Coronary artery (tissue), 2 donors: Measurements from ENCODE around the gene TLE4.

ENCODE experiments used
- DNase-seq: peaks from one replicate; pipeline ENCODE4 v3.0.0-alpha.2; 2017; ENCODE audit warnings: low spot score
- H3K27ac ChIP-seq, 2 donors: fragments of 200-600 bp; sonication (generic); one replicate each; pipeline ENCODE4 v1.5.1; 2016 to 2019
- H3K4me3 ChIP-seq: fragments of 200-600 bp; sonication (generic); 2 replicates; pipeline ENCODE4 v1.5.1; 2016; ENCODE audit warnings: mild to moderate bottlenecking, moderate library complexity
- CTCF ChIP-seq: fragments of 200-600 bp; sonication (generic); IDR thresholded peaks from one replicate; pipeline ENCODE4 v1.5.1; 2019; ENCODE audit warnings: antibody characterized with exemption

TLE4 gene

GRCh38 chr9:79668956-79669355 lies 97.2 kb downstream of the TLE4 start:
- no peak for DNase-seq
- no peak for TF ChIP-seq CTCF
- Histone ChIP-seq H3K27ac (no peak overlapping the region), H3K4me3 (no peak overlapping the region)

GRCh38 chr9:79670269-79670961 lies 98.7 kb downstream of the TLE4 start:
- Histone ChIP-seq H3K27ac (no peak overlapping the region), H3K4me3 (no peak overlapping the region)
- DNase-seq: no peak
- no peak for TF ChIP-seq CTCF

GRCh38 chr9:79671558-79671957 lies 99.8 kb downstream of the TLE4 start:
- Histone ChIP-seq H3K4me3 (no peak overlapping the region), H3K27ac (no peak overlapping the region)
- no peak for DNase-seq
- no peak for TF ChIP-seq CTCF

GRCh38 chr9:79672236-79672635 lies 100.5 kb downstream of the TLE4 start:
- Histone ChIP-seq H3K27ac (no peak overlapping the region), H3K4me3 (no peak overlapping the region)
- TF ChIP-seq CTCF: no peak
- no peak for DNase-seq

- DNase-seq: no peak
Observed at GRCh38 chr9:79672891-79673290, 101.1 kb downstream of the TLE4 start.

GRCh38 chr9:79673614-79674013 lies 101.8 kb downstream of the TLE4 start:
- TF ChIP-seq CTCF: no peak
- no peak overlapping the region for H3K27ac ChIP-seq
- no peak overlapping the region for H3K4me3 ChIP-seq
- no peak for DNase-seq

More at GRCh38 chr9:79672891-79673290, 101.1 kb downstream of the TLE4 start:
- Histone ChIP-seq H3K4me3 (no peak overlapping the region), H3K27ac (no peak overlapping the region)
- TF ChIP-seq CTCF: no peak

GRCh38 chr9:79674052-79674777 lies 102.5 kb downstream of the TLE4 start:
- TF ChIP-seq CTCF: no peak
- H3K27ac ChIP-seq: no peak overlapping the region
- no peak for DNase-seq
- no peak overlapping the region for H3K4me3 ChIP-seq
